Measurements from ENCODE around the gene LEFTY1.

GRCh38 chr1:225863167-225863566, 25.8 kb downstream of the LEFTY1 start:
- TF ChIP-seq CTCF (IDR thresholded peaks at IDR 0.05; ENCODE audit: low read depth, low read length) (no peak), EZH2phosphoT487 (IDR thresholded peaks at IDR 0.05; ENCODE audit: low read depth) (no peak)
